IMR-90 (cell line): ENCODE data around the gene SASH3.

Source experiments
- CHD1 ChIP-seq: IDR thresholded peaks from 2 replicates; pipeline ENCODE4 v1.6.1; 2012; ENCODE audit warnings: low read depth, low read length, improper control_type of control experiment
- MAZ ChIP-seq: IDR thresholded peaks from 2 replicates; pipeline ENCODE4 v1.6.1; 2012; ENCODE audit warnings: low read depth, mild to moderate bottlenecking, low read length, improper control_type of control experiment, moderate library complexity, borderline replicate concordance
- POLR2A ChIP-seq: IDR thresholded peaks from 2 replicates; pipeline ENCODE4 v1.6.1; 2012; ENCODE audit warnings: mild to moderate bottlenecking, low read depth, low read length
- RCOR1 ChIP-seq: IDR thresholded peaks from 2 replicates; pipeline ENCODE4 v1.6.1; 2012; ENCODE audit warnings: mild to moderate bottlenecking, low read length, improper control_type of control experiment; ENCODE audit not compliant: insufficient replicate concordance
- USF2 ChIP-seq: fragments of 150-350 bp; IDR thresholded peaks from 2 replicates; pipeline ENCODE4 v1.6.1; 2017; ENCODE audit warnings: mild to moderate bottlenecking, antibody characterized with exemption, low read length, low read depth
- TF ChIP-seq, protein P1 (sequence below): conservative IDR thresholded peaks from 2 replicates; pipeline ENCODE4 v1.5.1; 2012; ENCODE audit warnings: mild to moderate bottlenecking, low read depth, low read length, improper control_type of control experiment

GRCh38 chrX:129748305-129748704 is 31.4 kb upstream of the SASH3 start:
- TF ChIP-seq, protein P1, sequence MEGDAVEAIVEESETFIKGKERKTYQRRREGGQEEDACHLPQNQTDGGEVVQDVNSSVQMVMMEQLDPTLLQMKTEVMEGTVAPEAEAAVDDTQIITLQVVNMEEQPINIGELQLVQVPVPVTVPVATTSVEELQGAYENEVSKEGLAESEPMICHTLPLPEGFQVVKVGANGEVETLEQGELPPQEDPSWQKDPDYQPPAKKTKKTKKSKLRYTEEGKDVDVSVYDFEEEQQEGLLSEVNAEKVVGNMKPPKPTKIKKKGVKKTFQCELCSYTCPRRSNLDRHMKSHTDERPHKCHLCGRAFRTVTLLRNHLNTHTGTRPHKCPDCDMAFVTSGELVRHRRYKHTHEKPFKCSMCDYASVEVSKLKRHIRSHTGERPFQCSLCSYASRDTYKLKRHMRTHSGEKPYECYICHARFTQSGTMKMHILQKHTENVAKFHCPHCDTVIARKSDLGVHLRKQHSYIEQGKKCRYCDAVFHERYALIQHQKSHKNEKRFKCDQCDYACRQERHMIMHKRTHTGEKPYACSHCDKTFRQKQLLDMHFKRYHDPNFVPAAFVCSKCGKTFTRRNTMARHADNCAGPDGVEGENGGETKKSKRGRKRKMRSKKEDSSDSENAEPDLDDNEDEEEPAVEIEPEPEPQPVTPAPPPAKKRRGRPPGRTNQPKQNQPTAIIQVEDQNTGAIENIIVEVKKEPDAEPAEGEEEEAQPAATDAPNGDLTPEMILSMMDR = no peak
- TF ChIP-seq POLR2A = no peak
- no peak for TF ChIP-seq RCOR1
- TF ChIP-seq USF2 = no peak
- no peak for TF ChIP-seq MAZ
- TF ChIP-seq CHD1 = no peak
